IMR-90 (cell line): Measurements from ENCODE around the gene HPSE2. TPM values are rescaled to one million over a fixed set of nuclear protein-coding genes. Genes with fewer than 3 reads are reported as not detected.

Experiments
- ATAC-seq: fragments of 200-7000 bp; cut with Tn5 transposase; 2 replicates; pipeline ENCODE4 v1.9.1; 2020; ENCODE audit warnings: low read depth, mild to moderate bottlenecking, moderate library complexity
- BruUV-seq: library from RNA; stranded (reverse); fragments of 400-500 nt; replicated peaks from 2 replicates; lab custom pipeline; 2021; lab: Mats Ljungman, UMichigan
- CTCF ChIA-PET: fragments of 300-600 bp; formaldehyde crosslinking; extraction: SDS; loops from one replicate; lab custom pipeline; 2021; ENCODE audit warnings: antibody characterized with exemption; lab: Yijun Ruan, JAX
- POLR2A ChIA-PET: fragments of 300-600 bp; sonication (Branson Sonifier 250); formaldehyde crosslinking; loops from one replicate; lab custom pipeline; 2022; ENCODE audit warnings: antibody characterized with exemption; ENCODE audit not compliant: unreplicated experiment; lab: Charles Lee
- DNase-seq: peaks from one replicate; pipeline ENCODE4 v3.0.0; 2013
- H2AFZ ChIP-seq: replicated peaks from 2 replicates; pipeline ENCODE3; 2013; ENCODE audit warnings: low read length, mild to moderate bottlenecking; ENCODE audit not compliant: poor library complexity
- H2AK5ac ChIP-seq: 2 replicates; pipeline ENCODE4 v1.6.1; 2013; ENCODE audit warnings: low read depth, low read length, inconsistent platforms
- H2AK9ac ChIP-seq: replicated peaks from 2 replicates; pipeline ENCODE3; 2013; ENCODE audit warnings: mild to moderate bottlenecking, low read depth, low read length, moderate library complexity; ENCODE audit not compliant: poor library complexity
- H2BK120ac ChIP-seq: 2 replicates; pipeline ENCODE4 v1.6.1; 2013; ENCODE audit warnings: low read depth, low read length, inconsistent platforms
- H2BK15ac ChIP-seq: 3 replicates; pipeline ENCODE4 v1.6.1; 2013; ENCODE audit warnings: low read depth, low read length, inconsistent platforms
- H2BK20ac ChIP-seq: 2 replicates; pipeline ENCODE4 v1.6.1; 2013; ENCODE audit warnings: low read depth, mild to moderate bottlenecking, inconsistent platforms, low read length, moderate library complexity
- H2BK5ac ChIP-seq: 2 replicates; pipeline ENCODE4 v1.6.1; 2013; ENCODE audit warnings: mild to moderate bottlenecking, low read depth, low read length, inconsistent platforms; ENCODE audit not compliant: poor library complexity, severe bottlenecking
- H3K14ac ChIP-seq: replicated peaks from 2 replicates; pipeline ENCODE4 v1.6.1; 2013; ENCODE audit warnings: low read depth, low read length, inconsistent platforms
- H3K18ac ChIP-seq: 2 replicates; pipeline ENCODE4 v1.6.1; 2013; ENCODE audit warnings: low read depth, low read length, control low read depth
- H3K23ac ChIP-seq: 2 replicates; pipeline ENCODE4 v1.6.1; 2013; ENCODE audit warnings: low read depth, low read length, inconsistent platforms
- H3K27ac ChIP-seq: 2 replicates; pipeline ENCODE4 v1.5.1; 2013; ENCODE audit warnings: mild to moderate bottlenecking, control low read depth, low read length; ENCODE audit not compliant: insufficient read depth
- H3K27me3 ChIP-seq: 2 replicates; pipeline ENCODE4 v1.6.1; 2013; ENCODE audit warnings: low read length; ENCODE audit not compliant: control insufficient read depth, insufficient read depth
- H3K36me3 ChIP-seq: 2 replicates; pipeline ENCODE4 v1.6.1; 2013; ENCODE audit warnings: low read length, mixed read lengths; ENCODE audit not compliant: control insufficient read depth, insufficient read depth
- H3K4ac ChIP-seq: 2 replicates; pipeline ENCODE4 v1.6.1; 2013; ENCODE audit warnings: low read depth, low read length, inconsistent platforms
- H3K4me1 ChIP-seq: 2 replicates; pipeline ENCODE4 v1.6.1; 2013; ENCODE audit warnings: low read length, mixed read lengths; ENCODE audit not compliant: control insufficient read depth, insufficient read depth
- H3K4me2 ChIP-seq: 2 replicates; pipeline ENCODE4 v1.6.1; 2013; ENCODE audit warnings: low read depth, mild to moderate bottlenecking, control low read depth, low read length, moderate library complexity
- H3K4me3 ChIP-seq: 2 replicates; pipeline ENCODE4 v1.5.1; 2013; ENCODE audit warnings: low read depth, mild to moderate bottlenecking, control low read depth, low read length, moderate library complexity; ENCODE audit not compliant: insufficient read depth
- H3K56ac ChIP-seq: 2 replicates; pipeline ENCODE4 v1.6.1; 2013; ENCODE audit warnings: low read length, inconsistent platforms; ENCODE audit not compliant: insufficient read depth; ENCODE audit errors: extremely low read depth
- H3K79me1 ChIP-seq, 2 experiments: 2 replicates each; pipeline ENCODE4 v1.6.1; 2013; ENCODE audit warnings: low read length in 2 of 2, inconsistent platforms in 1 of 2, low read depth in 1 of 2
- H3K9ac ChIP-seq: 2 replicates; pipeline ENCODE4 v1.6.1; 2013; ENCODE audit warnings: low read depth, low read length, control low read depth
- H3K9me1 ChIP-seq: 2 replicates; pipeline ENCODE4 v1.6.1; 2013; ENCODE audit warnings: low read length, inconsistent platforms; ENCODE audit not compliant: insufficient read depth
- H3K9me3 ChIP-seq: 2 replicates; pipeline ENCODE4 v1.6.1; 2013; ENCODE audit warnings: low read length; ENCODE audit not compliant: control insufficient read depth, insufficient read depth
- H4K20me1 ChIP-seq: 2 replicates; pipeline ENCODE4 v1.6.1; 2013; ENCODE audit warnings: low read length, inconsistent platforms; ENCODE audit not compliant: insufficient read depth
- H4K5ac ChIP-seq: 2 replicates; pipeline ENCODE4 v1.6.1; 2013; ENCODE audit warnings: mild to moderate bottlenecking, low read depth, low read length, control low read depth
- H4K8ac ChIP-seq, 2 experiments: 2 replicates each; pipeline ENCODE4 v1.6.1; 2013; ENCODE audit warnings: low read depth in 2 of 2, low read length in 2 of 2, control low read depth in 1 of 2, inconsistent platforms in 1 of 2
- H4K91ac ChIP-seq: 2 replicates; pipeline ENCODE4 v1.6.1; 2013; ENCODE audit warnings: low read depth, low read length, inconsistent platforms; ENCODE audit not compliant: insufficient read depth
- CHD1 ChIP-seq: IDR thresholded peaks from 2 replicates; pipeline ENCODE4 v1.6.1; 2012; ENCODE audit warnings: low read depth, low read length, improper control_type of control experiment
- FOS ChIP-seq: fragments of 150-350 bp; IDR thresholded peaks from 2 replicates; pipeline ENCODE4 v1.6.1; 2016; ENCODE audit warnings: low read depth, low read length
- MAFK ChIP-seq: IDR thresholded peaks from 2 replicates; pipeline ENCODE4 v1.6.1; 2012; ENCODE audit warnings: low read depth, low read length, improper control_type of control experiment
- MAZ ChIP-seq: IDR thresholded peaks from 2 replicates; pipeline ENCODE4 v1.6.1; 2012; ENCODE audit warnings: low read depth, mild to moderate bottlenecking, low read length, improper control_type of control experiment, moderate library complexity, borderline replicate concordance
- NFE2L2 ChIP-seq: fragments of 150-350 bp; IDR thresholded peaks from 2 replicates; pipeline ENCODE4 v1.6.1; 2016; ENCODE audit warnings: low read depth, mild to moderate bottlenecking, low read length
- POLR2A ChIP-seq: IDR thresholded peaks from 2 replicates; pipeline ENCODE4 v1.6.1; 2012; ENCODE audit warnings: mild to moderate bottlenecking, low read depth, low read length
- RCOR1 ChIP-seq: IDR thresholded peaks from 2 replicates; pipeline ENCODE4 v1.6.1; 2012; ENCODE audit warnings: mild to moderate bottlenecking, low read length, improper control_type of control experiment; ENCODE audit not compliant: insufficient replicate concordance
- RFX5 ChIP-seq: IDR thresholded peaks from 2 replicates; pipeline ENCODE4 v1.8.0; 2012; ENCODE audit warnings: low read depth, mild to moderate bottlenecking, low read length, moderate library complexity
- SMC3 ChIP-seq: fragments of 150-350 bp; IDR thresholded peaks from 2 replicates; pipeline ENCODE4 v1.6.1; 2016; ENCODE audit warnings: low read depth, mild to moderate bottlenecking, antibody characterized with exemption, low read length, moderate library complexity
- dilution Hi-C: fragments of 300-500 bp; cut with HindIII; formaldehyde crosslinking; loops from one replicate; pipeline ENCODE4 v1.14.3; 2018; ENCODE audit warnings: low sequenced_read_pairs; ENCODE audit not compliant: unreplicated experiment
- in situ Hi-C: fragments of 300-500 bp; cut with MboI; formaldehyde crosslinking; loops from 3 replicates; pipeline ENCODE4 v1.14.3; 2019; ENCODE audit warnings: low sequenced_read_pairs, inconsistent platforms, mixed read lengths
- intact Hi-C: fragments of 100-400 bp; cut with micrococcal nuclease; formaldehyde crosslinking; loops from 2 replicates; pipeline ENCODE4 v1.10.0; 2022
- polyA plus RNA-seq, 3 experiments: library from polyadenylated mRNA; depleted of rRNA; stranded (reverse); fragments of >200 nt; gene quantifications; 2 replicates each; pipeline ENCODE4 v1.2.3, GENCODE V29; 2012; ENCODE audit warnings: low replicate concordance in 1 of 3
- total RNA-seq: library from RNA; depleted of rRNA; stranded (reverse); fragments of >200 nt; gene quantifications from 2 replicates; pipeline ENCODE4 v1.2.3, GENCODE V29; 2012
- TF ChIP-seq, protein P1 (sequence below): fragments of 150-350 bp; IDR thresholded peaks from 2 replicates; pipeline ENCODE4 v1.6.1; 2017; ENCODE audit warnings: mild to moderate bottlenecking, antibody characterized with exemption, low read length, low read depth
- TF ChIP-seq, protein P2 (sequence below): fragments of 150-350 bp; IDR thresholded peaks from 2 replicates; pipeline ENCODE4 v1.6.1; 2016; ENCODE audit warnings: low read depth, mild to moderate bottlenecking, low read length, moderate library complexity, borderline replicate concordance

The HPSE2 gene
- total and polyA plus RNA-seq, 2 of the 4 experiments (the other 2 are of a cell fraction) = not detected

DNA sequence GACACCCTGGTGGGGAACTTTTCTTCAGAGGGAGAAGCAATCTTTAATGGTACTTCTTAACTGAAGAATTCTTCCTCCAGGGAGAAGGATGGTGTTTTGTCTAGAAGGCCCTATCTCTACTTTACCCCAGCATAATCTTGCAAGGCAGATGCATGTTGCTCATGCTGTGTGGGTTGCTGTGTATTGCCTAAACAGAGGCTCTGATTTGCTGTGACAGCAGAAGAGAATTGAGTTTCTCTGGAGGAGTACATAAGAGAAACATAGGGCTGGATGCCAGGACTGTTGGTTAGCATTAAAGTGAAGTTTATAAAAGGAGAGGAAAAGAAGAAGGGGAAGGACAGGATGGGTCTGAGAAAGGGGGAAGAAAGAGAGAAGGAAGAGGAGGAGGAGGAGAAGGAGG lies 540.8 kb downstream of the HPSE2 start:
- TF ChIP-seq POLR2A = no peak
- TF ChIP-seq FOS = no peak
- TF ChIP-seq, protein P1, sequence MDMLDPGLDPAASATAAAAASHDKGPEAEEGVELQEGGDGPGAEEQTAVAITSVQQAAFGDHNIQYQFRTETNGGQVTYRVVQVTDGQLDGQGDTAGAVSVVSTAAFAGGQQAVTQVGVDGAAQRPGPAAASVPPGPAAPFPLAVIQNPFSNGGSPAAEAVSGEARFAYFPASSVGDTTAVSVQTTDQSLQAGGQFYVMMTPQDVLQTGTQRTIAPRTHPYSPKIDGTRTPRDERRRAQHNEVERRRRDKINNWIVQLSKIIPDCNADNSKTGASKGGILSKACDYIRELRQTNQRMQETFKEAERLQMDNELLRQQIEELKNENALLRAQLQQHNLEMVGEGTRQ = no peak
- TF ChIP-seq NFE2L2 = no peak
- no peak for TF ChIP-seq SMC3
- TF ChIP-seq MAZ = no peak
- no peak for TF ChIP-seq MAFK
- TF ChIP-seq RCOR1 = no peak
- no peak for TF ChIP-seq RFX5
- TF ChIP-seq CHD1 = no peak
- TF ChIP-seq, protein P2, sequence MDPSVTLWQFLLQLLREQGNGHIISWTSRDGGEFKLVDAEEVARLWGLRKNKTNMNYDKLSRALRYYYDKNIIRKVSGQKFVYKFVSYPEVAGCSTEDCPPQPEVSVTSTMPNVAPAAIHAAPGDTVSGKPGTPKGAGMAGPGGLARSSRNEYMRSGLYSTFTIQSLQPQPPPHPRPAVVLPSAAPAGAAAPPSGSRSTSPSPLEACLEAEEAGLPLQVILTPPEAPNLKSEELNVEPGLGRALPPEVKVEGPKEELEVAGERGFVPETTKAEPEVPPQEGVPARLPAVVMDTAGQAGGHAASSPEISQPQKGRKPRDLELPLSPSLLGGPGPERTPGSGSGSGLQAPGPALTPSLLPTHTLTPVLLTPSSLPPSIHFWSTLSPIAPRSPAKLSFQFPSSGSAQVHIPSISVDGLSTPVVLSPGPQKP = no peak
- Histone ChIP-seq H4K8ac (no peak overlapping the region), H3K14ac (no peak overlapping the region), H3K9me1 (no peaks in the 10 kb centered on the region), H2AFZ (no peak overlapping the region), H2BK20ac (no peak overlapping the region), H2BK5ac (no peak overlapping the region), H3K18ac (no peak overlapping the region), H3K4ac (no peak overlapping the region), H4K20me1 (no peaks in the 10 kb centered on the region), H2AK9ac (no peak overlapping the region), H3K23ac (no peak overlapping the region), H3K27me3 (no peaks in the 10 kb centered on the region), H3K36me3 (no peaks in the 10 kb centered on the region), H3K4me3 (no peak overlapping the region), H2AK5ac (no peak overlapping the region), H4K91ac (no peak overlapping the region), H3K56ac (no peak overlapping the region), H2BK15ac (no peak overlapping the region), H3K9me3 (no peaks in the 10 kb centered on the region), H3K79me1 (no peaks in the 10 kb centered on the region), H4K5ac (no peak overlapping the region), H2BK120ac (no peak overlapping the region), H3K27ac (no peak overlapping the region), H3K4me2 (no peak overlapping the region), H3K4me1 (no peaks in the 10 kb centered on the region), H3K9ac (no peak overlapping the region)
- ChIA-PET POLR2A (no interaction called here), CTCF (no interaction called here)
- in situ Hi-C loops = no loop called here
- intact Hi-C loops = no loop called here
- DNase-seq = no peak
- dilution Hi-C loops = no loop called here
- no peak for ATAC-seq
- no TSS peak for BruUV-seq
